ENCODE results near the gene TBCK.

DNA sequence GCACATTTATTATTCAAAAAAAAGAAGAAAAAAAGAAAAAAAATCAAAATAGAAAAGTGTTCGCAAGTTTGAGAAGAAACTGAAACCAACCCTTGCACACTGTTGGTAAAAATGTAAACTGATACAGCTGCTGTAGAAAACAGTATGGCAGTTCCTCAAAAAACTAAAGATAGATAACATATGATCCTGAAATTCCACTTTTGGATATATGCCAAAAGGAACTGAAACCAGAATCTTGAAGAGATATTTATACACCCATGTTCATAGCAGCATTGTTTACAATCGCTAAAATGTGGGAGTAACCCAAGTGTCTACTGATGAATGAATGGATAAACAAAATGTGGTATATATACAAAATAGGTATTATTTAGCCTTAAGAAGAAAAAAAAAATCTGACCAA is 155.4 kb downstream of the TBCK start:
- TF ChIP-seq SP2 (CRISPR knock-in tag; IDR thresholded peaks at IDR 0.05) (no peak), POLR2A (IDR thresholded peaks at IDR 0.05; ENCODE audit: insufficient read depth in 1 of 2, low read depth in 2 of 2, low read length in 2 of 2) (no peak), MYNN (CRISPR knock-in tag; IDR thresholded peaks at IDR 0.05; ENCODE audit: low read depth) (no peak), ZNF343 (CRISPR knock-in tag; IDR thresholded peaks at IDR 0.05) (no peak), ZNF766 (CRISPR knock-in tag; IDR thresholded peaks at IDR 0.05; ENCODE audit: borderline replicate concordance) (no peak), MYC (CRISPR knock-in tag; IDR thresholded peaks at IDR 0.05; ENCODE audit: borderline replicate concordance) (no peak)
- TF ChIP-seq, protein P1, sequence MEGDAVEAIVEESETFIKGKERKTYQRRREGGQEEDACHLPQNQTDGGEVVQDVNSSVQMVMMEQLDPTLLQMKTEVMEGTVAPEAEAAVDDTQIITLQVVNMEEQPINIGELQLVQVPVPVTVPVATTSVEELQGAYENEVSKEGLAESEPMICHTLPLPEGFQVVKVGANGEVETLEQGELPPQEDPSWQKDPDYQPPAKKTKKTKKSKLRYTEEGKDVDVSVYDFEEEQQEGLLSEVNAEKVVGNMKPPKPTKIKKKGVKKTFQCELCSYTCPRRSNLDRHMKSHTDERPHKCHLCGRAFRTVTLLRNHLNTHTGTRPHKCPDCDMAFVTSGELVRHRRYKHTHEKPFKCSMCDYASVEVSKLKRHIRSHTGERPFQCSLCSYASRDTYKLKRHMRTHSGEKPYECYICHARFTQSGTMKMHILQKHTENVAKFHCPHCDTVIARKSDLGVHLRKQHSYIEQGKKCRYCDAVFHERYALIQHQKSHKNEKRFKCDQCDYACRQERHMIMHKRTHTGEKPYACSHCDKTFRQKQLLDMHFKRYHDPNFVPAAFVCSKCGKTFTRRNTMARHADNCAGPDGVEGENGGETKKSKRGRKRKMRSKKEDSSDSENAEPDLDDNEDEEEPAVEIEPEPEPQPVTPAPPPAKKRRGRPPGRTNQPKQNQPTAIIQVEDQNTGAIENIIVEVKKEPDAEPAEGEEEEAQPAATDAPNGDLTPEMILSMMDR (CRISPR knock-in tag; IDR thresholded peaks at IDR 0.05): no peak
- TF ChIP-seq, protein P2, sequence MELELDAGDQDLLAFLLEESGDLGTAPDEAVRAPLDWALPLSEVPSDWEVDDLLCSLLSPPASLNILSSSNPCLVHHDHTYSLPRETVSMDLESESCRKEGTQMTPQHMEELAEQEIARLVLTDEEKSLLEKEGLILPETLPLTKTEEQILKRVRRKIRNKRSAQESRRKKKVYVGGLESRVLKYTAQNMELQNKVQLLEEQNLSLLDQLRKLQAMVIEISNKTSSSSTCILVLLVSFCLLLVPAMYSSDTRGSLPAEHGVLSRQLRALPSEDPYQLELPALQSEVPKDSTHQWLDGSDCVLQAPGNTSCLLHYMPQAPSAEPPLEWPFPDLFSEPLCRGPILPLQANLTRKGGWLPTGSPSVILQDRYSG (CRISPR knock-in tag; IDR thresholded peaks at IDR 0.05): no peak
- TF ChIP-seq, protein P3, sequence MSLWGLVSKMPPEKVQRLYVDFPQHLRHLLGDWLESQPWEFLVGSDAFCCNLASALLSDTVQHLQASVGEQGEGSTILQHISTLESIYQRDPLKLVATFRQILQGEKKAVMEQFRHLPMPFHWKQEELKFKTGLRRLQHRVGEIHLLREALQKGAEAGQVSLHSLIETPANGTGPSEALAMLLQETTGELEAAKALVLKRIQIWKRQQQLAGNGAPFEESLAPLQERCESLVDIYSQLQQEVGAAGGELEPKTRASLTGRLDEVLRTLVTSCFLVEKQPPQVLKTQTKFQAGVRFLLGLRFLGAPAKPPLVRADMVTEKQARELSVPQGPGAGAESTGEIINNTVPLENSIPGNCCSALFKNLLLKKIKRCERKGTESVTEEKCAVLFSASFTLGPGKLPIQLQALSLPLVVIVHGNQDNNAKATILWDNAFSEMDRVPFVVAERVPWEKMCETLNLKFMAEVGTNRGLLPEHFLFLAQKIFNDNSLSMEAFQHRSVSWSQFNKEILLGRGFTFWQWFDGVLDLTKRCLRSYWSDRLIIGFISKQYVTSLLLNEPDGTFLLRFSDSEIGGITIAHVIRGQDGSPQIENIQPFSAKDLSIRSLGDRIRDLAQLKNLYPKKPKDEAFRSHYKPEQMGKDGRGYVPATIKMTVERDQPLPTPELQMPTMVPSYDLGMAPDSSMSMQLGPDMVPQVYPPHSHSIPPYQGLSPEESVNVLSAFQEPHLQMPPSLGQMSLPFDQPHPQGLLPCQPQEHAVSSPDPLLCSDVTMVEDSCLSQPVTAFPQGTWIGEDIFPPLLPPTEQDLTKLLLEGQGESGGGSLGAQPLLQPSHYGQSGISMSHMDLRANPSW (CRISPR knock-in tag; IDR thresholded peaks at IDR 0.05; ENCODE audit: borderline replicate concordance): no peak
